HT-29 (cell line): ENCODE data around the gene DLL4. TPM values are rescaled to one million over a fixed set of nuclear protein-coding genes. Genes with fewer than 3 reads are reported as not detected.
A peak's percentile ranks its signal among the peaks of the same experiment; 100 is the strongest.

Source experiments
- DNase-seq: peaks from one replicate; pipeline ENCODE4 v3.0.0-alpha.2; 2015; ENCODE audit warnings: low spot score
- total RNA-seq: library from RNA; depleted of rRNA; stranded (reverse); fragments of >200 nt; shearing (Covaris generic); gene quantifications from 2 replicates; pipeline ENCODE4 v1.2.3, GENCODE V29; 2014

The DLL4 gene
- total RNA-seq, 1 experiment from 2014 or later: 4.4 TPM

DNA sequence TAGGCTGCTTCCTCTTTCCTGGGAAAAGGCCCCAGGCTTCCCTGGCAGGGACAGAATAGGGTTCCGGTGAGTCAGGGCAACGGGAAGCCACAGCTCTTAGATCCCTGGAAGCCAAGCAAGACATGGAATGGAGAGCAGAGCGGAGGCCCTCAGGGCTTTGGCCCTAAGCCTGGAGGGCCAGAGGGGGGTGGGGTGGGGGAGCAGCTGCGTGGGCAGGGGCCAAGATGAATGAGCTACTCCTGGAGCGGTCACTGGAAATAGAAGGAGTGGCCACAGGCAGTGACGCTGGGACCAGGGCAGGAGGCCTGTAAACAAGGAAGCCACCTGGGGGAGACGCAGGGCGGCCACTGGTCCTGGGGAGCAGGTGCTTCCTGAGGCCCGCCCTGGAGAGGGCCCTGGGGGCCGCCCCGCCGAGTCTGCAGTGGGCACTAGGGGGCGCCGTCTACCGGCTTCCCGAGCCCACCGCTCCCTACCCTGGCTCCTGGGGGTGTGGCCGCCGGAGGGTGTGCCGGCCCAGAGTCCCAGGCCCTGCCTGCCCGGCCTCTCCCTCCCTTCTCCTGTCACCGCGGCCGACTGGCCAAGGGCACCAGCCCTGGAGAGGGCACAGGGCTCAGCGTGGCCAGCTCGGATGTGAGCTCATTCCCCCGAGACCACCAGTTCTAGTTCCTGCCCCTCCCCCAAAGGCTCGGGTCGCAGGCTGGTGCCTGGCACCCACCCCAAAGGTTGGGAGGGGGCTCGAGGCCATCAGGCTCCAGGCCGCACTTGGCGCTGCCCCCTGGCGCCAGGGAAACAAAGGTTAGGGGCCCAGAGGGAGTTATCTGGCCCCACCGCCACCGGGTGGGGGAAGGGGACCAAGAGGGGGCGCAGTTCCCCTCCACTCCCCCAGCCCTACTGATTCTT, 22.8 kb upstream of the DLL4 start:
- peak; percentile 98 for DNase-seq

DNA sequence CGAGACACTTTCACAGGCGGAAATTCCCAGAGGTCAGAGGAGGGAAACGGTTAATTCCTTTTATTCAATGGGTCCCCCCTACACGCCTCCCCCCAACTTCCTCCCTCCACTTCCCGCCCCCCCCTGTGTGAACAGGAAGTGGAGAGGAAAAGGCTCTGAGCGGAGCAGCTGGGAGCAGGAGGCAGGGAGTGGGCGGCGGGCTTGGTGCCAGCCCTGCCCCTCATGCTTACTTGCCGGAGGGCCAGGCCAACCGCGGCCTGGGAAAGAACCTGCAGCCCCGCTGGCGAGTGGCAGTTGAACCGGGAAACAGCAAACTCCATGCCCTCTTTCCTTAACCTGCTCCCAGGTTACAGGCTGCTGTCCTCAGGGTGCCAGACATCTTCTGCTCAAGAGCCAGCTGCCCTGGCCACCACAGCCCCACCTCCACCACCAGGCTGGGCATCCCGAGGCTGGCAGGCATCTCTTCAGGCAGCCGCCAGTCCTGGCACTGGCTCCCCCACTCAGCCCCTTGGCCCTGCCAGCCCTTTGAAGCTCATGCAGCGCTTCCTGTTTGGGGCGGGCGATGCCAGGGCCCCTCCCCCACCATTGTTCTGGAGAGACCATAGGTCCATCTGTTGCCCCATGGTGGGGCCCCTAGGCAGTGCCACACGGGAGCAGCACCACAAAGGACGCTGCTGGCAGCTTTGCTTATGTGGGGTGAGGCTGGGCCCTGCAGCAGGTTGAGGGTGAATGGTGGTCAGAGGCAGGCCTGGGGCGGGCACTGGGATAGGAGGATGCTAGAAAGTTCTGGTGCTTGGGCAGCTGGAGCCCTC, 21.9 kb upstream of the DLL4 start:
- DNase-seq: peak; percentile 75

DNA sequence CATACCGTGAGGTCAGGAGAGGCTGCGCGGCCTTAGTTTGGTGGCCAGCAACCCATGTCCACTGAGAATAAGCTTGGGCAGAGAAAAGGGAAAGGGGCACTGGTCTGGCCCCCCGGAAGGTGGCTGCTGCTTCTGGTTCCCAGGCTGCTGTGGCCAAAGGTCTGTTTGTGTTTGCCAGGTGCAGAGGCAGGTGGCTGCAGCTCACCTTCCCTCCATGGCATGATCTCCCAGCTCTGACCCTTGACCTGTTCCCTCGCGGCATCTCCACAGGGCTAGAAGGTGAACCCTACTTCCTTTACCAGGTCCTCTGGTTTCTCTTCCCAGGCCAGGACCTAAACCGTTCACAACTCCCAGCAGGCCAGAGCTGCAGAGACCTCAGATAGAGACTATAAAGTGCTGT, 21.0 kb upstream of the DLL4 start:
- no peak for DNase-seq

DNA sequence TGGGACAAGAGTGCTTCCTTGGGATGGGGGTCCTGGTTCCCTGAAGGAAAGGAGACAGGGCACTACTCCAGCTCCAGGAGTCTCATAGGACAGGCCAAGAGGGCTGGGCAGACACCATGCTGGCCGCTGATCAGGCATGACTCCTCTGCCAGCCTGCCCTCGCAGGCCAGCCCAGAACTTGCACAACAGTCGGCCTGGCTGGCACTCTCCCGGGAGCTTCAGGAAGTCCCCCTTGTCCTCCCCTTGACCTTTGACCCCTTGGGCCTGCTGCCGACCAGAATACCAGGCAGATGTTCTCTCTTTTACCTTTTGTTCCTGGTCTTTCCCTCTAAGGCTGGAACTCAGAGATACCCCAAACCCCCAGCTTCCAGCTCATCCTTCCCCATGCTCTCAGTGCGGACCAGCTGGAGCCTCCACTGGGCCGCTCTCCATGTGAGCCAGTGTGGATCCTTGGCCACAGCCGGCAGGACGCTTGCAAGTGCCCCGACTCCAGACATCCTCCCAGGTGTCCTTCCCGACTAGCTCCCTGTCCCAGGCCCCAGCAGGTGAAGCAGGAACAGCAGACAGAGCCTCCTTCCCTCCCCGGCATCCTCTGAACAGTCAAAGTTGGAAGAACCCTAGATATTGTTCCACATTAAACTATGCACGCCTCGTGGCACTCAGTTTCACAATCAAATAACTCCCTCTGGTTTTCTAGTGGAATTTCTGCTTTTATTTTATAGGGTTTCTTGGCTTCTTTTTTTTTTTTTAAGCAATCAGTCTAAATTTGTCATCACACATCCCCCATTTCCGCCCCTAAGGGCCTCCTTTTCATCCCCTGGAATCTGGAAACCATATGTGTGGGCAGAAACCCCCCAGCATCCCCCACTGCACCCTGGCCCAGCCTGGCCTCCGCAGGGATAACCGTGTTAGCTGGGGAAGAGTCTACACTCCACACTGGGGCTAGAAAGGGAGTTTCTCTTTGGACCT, 19.2 kb upstream of the DLL4 start:
- no peak for DNase-seq

DNA sequence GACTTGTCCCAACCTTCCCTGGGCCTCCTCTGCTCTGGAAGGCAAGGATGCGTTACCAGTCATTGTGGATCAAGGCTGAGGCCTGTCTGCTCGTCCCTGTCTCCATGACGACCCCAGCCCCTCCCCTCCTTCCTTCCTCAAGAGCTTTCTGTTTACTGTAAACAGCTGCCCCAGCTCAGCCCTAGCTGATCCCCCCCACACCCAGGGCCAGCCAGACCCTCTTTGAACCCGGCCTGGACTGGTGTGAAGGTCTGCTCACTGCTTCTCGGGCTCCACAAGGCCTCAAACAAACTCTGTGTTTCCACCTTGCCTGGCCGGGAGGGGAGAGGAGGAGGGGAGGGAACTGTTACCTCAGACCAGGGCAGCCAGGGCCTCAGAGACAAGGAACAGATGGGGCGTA, 18.0 kb upstream of the DLL4 start:
- DNase-seq: no peak

DNA sequence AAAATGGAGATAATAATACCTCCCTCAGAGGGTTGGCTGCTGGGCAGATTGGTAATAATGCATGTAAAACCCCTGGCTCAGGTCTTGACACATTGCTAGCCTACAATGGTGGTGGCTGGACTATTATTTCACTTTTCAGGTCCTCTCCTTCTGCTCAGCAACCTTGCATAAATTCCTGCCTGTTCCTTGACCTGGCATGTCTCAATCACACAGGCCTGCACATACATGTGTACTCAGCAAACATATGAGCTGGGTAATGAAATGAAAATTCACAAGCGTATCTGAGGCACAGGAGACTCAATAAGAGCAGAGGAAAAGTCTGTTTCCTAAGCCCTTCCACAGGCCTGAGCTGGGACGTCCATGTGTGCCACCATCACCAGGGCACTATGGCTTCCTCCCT, 17.4 kb upstream of the DLL4 start:
- no peak for DNase-seq

DNA sequence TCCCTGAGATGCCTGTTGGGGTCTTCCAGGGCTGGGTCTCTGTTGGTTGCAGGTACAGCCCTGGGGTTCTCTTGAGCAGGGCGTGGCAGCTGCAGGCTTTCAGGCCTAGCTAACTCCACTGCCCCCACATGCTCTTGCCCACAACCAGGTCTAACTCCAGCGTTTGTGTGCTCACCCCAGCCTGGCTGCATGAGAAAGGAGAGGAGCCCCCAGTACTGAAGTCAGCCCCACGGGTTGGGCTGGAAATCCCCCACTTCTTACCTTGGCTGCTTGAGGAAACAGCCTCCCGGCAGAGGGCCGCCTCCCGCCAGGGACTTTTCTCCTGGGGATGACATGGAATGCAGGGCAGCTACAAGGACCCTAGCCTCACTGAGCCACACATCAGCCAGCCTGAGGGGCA, 16.7 kb upstream of the DLL4 start:
- DNase-seq: no peak

DNA sequence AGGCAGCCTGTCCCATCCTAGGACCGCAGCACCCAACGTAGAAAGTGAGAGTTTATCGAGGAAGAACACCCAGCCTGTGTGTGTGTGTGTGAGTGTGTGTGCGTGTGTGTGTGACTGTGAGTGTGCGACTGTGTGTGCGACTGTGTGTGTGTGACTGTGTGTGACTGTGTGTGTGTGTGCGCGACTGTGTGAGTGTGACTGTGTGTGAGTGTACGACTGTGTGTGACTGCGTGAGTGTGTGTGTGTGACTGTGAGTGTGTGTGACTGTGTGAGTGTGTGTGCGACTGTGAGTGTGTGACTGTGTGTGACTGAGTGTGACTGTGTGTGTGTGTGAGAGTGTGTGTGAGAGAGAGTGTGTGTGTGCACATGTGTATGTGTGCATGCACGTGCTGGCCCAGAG, 15.1 kb upstream of the DLL4 start:
- no peak for DNase-seq

DNA sequence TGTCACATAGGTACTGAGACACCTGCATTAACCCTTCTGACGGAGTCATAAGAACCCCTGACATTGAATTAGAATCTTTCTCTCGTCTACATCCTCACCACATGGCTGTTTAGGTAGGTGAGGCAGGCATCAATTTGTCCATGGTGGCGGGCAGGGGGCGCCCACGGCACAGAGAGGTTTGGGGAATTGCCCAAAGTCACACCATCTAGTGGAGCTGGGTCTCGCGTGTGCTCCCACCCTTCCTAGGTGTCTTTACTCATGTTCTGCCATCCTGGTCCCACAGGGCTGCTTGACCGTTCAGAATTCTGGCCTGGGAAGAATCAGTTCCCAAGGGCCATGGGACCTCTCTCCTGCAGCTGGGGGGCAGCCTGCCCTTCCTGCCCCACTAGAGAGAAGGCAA, 14.7 kb upstream of the DLL4 start:
- no peak for DNase-seq

DNA sequence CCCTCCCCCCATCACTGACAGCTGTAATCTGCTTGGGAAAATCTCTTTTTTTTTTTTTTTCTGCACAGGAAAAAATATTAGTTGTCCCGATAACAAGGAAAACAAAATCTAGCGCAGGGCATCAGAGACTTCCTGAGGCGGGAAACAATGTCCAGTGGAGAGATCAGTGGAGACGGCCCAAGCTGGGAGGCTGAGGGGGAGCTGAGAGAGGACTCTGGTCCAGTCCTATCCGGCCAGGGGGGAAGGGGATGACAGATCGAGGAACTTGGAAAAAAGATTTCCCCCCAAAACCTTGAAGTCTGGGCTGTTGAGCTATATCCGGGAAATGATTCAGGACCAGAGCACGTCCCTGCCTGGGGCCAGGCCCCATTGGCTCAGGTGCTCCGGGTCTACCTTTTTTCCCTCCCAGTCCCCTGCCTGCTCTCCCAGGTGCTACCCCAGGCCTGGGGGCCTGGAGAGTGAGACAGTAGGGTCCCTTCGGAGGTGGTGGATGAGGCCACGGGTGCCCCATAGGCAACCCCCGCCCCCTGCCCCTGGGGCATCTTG, 14.0 kb upstream of the DLL4 start:
- DNase-seq: no peak

DNA sequence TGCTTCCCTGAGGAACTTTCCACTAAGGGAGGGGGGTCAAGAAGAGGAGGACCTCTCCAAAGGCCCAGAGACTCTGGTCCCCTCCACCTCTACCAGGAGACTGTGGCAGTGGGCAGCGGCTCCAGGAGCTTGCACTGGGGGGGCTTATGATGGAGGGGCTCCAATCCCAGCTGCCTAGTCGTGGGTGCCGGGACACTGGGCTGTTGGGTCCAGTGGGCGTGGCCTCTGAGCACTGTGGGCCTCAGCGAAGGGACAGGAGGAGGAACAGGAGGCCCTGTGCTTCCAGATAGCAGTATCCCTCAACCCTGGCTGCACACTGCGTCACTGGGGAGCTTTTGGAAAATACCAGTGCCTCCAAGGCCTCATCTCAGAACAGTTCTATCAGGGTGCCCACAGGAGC, 13.5 kb upstream of the DLL4 start:
- no peak for DNase-seq

DNA sequence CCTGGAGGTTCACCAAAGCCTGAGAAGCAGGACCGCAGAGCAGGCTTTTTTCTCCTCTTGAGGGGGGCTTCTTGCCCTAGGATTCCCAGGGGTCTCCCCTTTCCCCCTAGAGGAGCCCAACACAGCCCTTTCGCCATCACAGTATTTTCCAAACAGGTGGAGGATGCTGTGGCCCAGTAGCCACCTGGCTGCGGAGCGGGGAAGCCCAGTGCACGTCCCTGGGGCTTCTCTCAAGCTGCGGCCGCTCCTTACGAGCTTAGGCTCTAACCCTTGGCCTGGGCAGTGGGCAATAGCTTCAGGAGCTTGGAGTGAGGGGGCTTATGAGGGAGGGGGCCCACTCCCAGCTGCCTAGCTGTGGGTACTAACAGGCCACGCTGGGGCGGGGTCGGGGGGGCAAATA, 11.6 kb upstream of the DLL4 start:
- DNase-seq: no peak

DNA sequence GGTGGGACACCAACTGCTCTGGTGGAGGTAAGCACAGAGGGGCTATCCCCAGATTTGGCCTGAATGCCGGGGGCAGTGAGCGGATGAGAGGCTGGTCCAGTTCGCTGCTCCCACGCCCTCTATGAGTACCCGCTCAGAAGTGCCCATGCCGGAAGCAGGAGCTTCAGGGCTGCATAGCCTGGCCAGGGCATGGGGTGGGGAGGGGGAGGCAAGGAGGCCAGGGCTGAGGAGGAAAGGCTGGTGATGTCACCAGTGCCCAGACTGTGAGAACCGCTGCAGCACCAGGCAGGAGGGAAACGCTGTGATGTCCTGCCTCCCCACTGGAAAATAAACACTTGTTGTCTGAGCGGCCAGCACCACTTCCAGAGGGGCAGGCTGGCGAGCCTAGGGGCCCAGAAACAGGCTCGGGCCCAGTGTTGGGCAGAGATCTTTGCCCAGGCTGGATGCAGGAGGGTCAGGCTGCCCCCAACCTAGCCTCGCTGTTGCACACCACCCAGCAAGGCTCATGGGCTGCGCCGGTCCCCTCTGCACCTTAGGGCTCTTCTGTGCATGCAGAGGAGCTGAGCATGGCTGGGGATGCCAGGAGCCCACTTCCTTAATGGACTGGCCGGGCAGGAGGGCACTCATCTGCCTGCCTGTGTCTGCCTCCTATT, 10.9 kb upstream of the DLL4 start:
- no peak for DNase-seq

DNA sequence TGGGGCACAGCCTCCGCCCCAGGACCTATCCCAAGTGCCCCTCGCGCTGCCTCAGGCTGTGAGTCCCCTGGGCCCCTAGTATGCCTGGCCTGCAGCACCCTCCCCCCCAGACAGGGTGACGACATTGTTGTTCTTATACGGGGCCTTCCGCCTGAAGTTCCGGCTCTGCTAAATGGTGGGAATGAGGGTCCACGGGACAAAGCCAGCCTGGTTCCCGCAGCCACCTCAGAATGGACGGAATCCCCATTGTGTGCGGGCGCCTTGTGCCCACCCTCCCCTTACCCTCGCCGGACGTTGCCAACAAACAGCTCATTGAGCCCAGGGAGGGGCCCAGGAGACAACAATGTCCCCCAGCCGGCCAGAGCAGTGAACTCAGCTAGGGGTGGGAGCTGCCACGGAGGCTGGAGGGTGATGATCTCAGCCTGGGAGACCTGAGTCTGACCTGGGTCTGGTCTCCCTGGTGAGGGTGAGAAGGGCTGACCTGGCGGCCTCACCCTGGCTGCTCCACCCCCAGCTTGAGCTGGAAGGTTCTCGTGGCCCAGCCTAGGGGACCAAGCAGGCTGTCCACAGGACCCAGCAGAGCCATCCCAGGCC, 10.2 kb upstream of the DLL4 start:
- no peak for DNase-seq

DNA sequence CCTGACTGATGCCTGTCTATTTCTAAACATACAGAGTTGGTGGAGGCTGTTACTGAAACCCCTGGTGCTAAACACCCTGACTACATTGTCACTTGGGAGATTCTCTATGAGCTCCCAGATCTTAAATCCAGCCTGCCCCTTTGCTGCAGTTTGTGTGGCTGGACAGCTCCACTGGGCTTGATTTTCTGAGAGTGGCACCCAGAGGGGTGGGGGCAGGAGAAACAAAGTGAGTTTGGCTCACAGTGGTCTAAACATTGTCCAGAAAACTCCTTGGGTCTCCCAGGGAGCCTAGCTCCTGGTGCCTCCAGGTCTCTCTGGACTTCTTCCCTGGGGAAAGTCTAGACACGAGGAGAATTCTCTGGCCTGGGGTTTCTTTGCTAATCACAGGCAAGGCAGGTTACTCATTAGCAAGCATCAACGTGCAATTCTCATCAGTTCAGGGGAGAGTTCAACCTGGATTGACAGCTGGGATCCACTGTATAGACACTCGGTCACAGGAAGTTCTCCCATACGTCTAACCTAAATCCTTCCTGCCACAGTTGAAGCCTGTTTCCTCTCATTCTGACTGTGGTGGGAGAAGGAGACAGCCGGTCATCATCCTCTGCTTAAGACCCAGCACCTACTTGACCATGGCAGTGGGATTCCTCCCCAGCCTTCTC, 7.1 kb upstream of the DLL4 start:
- DNase-seq: no peak

DNA sequence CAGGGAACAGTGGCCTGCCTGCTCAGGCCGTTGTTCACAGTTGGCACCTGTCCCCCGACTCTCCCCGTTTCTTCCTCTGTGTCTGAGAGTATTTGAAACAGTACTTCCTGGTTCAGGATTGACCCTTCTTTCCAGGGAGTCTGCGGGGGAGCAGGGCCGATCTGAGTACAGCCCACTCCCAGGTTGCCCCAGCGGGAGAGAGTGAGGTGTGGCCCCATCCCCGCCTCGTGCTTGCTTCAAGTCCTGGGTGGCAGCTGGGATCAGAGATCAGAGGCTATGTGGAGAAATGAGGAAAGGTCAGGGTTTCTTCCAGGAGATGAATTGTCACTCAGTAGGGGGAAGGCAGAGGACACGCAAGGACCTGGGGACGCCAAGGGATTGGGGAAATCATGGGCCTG, 6.5 kb upstream of the DLL4 start:
- DNase-seq: no peak

DNA sequence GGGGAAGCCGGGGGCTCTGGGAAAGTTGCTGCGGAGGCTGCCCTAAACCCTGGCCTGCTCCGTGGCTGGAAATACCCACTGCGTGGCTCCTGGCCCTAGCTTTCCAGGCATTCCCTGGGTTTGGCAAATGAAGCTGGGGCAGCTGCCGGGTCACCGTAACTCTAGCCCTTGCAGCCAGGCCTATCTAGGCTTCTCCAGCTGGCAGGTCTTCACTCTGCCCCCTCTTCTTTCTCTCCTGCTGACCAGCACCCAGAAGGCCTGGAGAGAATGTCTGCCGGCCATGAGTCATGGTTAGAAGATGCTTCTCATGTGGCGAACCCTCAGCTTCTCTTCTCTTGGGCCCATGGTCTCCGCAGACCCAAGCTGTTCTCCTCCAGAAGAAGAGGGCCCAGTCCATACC, 5.6 kb upstream of the DLL4 start:
- no peak for DNase-seq

DNA sequence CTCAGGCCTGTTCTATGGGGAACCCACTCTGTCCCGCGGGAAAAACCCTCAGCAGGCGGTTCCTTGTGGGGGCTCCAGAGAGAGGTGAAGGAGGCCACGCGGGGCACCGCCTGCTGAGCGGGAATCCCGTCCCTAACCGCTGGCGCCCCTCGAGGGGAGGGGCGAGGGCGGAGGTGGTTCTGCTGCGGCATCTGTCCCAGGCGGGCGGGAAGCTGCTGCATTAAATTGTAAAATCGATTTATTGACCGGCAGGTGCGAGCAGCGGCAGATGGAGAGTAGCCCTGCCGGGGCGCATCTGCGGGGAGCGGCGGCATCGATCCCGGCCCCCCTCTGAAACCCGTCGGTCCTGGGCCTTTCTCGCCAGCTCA, 3.7 kb upstream of the DLL4 start:
- no peak for DNase-seq

DNA sequence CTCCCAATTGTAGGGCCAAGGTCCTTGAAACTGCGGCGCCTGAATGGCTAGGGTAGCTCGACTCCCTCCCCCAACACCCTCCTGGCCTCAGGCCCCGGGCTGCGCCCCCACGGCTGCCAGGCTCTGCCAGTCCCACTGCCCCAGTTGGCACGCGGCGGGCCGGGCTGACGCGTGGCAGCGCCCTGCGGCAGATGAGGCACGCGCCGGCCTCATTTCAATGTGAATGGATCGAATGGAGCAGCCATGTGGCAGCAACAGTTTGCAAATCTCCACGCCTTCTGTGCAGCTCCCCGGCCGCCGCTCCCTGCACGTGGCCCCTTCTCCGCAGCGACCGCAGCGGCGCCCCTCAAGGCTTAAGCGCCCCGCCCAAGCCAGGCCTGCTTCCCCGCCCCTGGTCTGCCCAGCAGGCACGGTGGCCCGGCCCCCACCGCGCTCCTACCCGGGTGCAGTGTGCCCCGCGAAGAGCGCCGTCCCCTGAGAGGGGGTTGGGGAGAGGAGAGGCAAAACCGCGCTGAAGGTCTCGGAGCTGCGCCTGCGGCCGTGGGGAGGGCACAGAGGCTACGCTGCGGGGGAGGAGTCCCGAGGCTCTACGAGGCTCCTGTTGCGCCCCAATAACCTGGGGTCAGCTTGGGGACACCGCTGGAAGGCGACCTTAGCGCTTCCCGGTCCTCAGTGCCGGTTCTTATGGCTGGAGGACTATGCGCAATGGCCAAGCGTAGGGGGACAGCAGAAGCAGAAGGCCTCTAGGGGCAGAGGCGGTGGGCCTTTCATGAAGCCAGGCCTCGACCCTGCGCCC, 3.1 kb upstream of the DLL4 start:
- DNase-seq: no peak
